Ectodermal cell (in vitro differentiated cells): ENCODE data around the gene TRPC4AP.

Source experiments
- H3K27ac ChIP-seq: 2 replicates; pipeline ENCODE4 v1.7.0; 2013; ENCODE audit warnings: mild to moderate bottlenecking, low read depth, low read length; ENCODE audit not compliant: insufficient read depth, poor library complexity, severe bottlenecking
- H3K27me3 ChIP-seq: 2 replicates; pipeline ENCODE4 v1.7.0; 2013; ENCODE audit warnings: mild to moderate bottlenecking, low read length; ENCODE audit not compliant: insufficient read depth, control insufficient read depth, poor library complexity, severe bottlenecking
- H3K36me3 ChIP-seq: one replicate; pipeline ENCODE4 v1.7.0; 2013; ENCODE audit warnings: low read length; ENCODE audit not compliant: control insufficient read depth, insufficient read depth
- H3K4me1 ChIP-seq: one replicate; pipeline ENCODE4 v1.7.0; 2013; ENCODE audit warnings: low read length; ENCODE audit not compliant: control insufficient read depth, insufficient read depth
- H3K4me3 ChIP-seq: 2 replicates; pipeline ENCODE4 v1.7.0; 2013; ENCODE audit warnings: low read depth, low read length, control low read depth; ENCODE audit not compliant: insufficient read depth
- H3K9me3 ChIP-seq: 2 replicates; pipeline ENCODE4 v1.7.0; 2013; ENCODE audit warnings: mild to moderate bottlenecking, low read length, moderate library complexity; ENCODE audit not compliant: control insufficient read depth
- whole genome bisulfite sequencing, 2 experiments: methylation state at CpG; one replicate each; pipeline ENCODE4 v1.1.7; 2013; ENCODE audit warnings: missing lambda C conversion rate in 2 of 2; 5-methylcytosine and 5-hydroxymethylcytosine counted together

Gene TRPC4AP

GRCh38 chr20:35104685-35105295 lies 12.2 kb upstream of the TRPC4AP start:
- H3K36me3 ChIP-seq, result no peaks in the 10 kb centered on the region
- WGBS, 2 experiments, result 91 to 100% methylated on average over 2 to 3 of the region's 3 CpGs
- H3K4me1 ChIP-seq, result no peaks in the 10 kb centered on the region
- no peak overlapping the region for H3K27ac ChIP-seq
- no peaks in the 10 kb centered on the region for H3K27me3 ChIP-seq
- no peak overlapping the region for H3K4me3 ChIP-seq
- no peaks in the 10 kb centered on the region for H3K9me3 ChIP-seq

DNA sequence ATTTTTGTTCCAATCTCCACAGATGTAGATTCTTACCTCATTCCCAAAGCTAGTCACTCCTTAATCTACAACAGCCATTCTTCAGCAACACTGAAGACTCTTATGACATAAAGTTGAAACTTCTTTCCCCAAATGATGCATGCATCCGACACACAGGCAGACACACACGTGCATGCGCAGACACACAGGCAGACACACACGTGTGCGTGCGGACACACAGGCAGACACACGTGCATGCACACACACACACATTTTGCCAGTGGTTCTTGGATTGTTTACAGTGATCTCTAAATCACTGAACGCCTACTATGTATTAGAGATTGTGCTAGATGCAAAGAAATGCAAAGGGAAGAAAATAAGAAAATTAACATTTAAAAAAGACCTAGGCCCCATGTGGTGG lies 9.0 kb upstream of the TRPC4AP start:
- H3K4me3 ChIP-seq, result no peak overlapping the region
- no peaks in the 10 kb centered on the region for H3K4me1 ChIP-seq
- WGBS, 2 experiments, result 92 to 93% methylated on average over 8 of the region's 8 CpGs
- no peaks in the 10 kb centered on the region for H3K9me3 ChIP-seq
- H3K27ac ChIP-seq, result no peak overlapping the region
- no peaks in the 10 kb centered on the region for H3K27me3 ChIP-seq
- no peaks in the 10 kb centered on the region for H3K36me3 ChIP-seq

DNA sequence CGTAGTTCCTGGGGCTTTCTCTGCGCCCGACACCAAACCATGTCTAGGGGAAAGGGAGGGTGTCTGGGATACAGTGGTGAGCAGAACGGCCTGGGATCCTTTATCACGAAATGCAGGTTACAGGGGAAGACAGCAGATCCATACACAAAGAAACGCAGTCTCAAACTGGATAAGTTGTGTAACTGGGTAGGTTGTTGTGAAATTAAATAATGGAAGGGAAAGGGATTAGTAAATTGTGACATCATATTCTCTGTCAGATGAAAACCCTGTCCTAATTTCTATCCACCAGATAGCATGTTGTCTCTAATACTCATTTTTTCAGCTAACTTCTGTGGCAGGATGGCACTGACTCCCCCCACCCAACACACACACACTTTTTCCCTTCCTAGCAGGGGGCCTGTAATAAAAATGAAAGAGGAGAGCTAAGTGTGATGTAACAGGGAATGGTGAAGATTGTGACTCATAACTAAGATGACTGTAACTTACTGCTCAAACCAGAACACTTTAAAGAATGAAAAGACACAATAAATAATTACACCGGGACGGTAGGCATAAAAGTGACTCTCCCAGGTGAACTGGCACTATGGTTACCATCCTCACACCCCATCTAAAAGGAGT lies 769 bp upstream of the TRPC4AP start:
- H3K4me3 ChIP-seq, result peak overlapping the region; percentile 93
- H3K36me3 ChIP-seq, result no peaks in the 10 kb centered on the region
- 85 to 86% methylated on average over 8 of the region's 8 CpGs for WGBS, 2 experiments
- peak overlapping the region; percentile 8 for H3K27ac ChIP-seq
- peaks cover 9% of the 10 kb centered on the region for H3K4me1 ChIP-seq
- H3K27me3 ChIP-seq, result no peaks in the 10 kb centered on the region
- H3K9me3 ChIP-seq, result no peaks in the 10 kb centered on the region

DNA sequence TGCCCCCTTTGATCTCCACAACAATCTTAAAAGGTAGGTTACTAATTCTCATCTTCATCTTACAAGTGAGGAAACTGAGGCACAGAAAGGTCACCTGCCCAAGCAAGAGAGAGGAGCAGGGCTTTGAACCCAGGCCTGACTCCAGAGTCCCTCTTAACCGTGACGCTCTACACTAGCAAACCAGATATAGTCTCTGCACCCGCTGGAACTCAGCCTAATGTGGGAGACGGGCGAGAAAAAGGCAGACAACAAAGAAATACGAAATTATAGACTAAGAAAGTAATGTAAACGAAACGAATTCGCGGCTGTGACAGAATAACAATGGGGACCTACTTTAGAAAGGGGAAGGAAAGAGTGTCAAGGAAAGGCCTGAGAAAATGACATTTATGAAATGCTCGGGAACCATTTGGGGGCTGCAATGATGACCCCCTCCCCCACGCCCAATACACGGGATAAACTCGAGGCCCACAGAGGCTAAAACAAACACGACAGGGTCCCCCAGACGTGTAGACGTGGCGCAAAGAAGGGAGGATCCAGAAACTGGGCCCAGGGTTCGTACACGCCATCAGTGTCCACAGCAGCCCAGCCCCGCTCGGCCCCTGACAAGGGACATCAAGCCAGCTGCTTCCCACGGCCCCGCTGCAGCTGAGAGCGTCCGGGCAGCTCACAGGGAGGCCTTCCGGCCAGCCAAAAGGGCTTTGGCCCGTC lies 637 bp downstream of the TRPC4AP start:
- Histone ChIP-seq H3K9me3 (no peaks in the 10 kb centered on the region), H3K27ac (peak overlapping the region; percentile 85), H3K4me1 (peaks cover 9% of the 10 kb centered on the region), H3K36me3 (peaks cover 3% of the 10 kb centered on the region), H3K4me3 (peak overlapping the region; percentile 93), H3K27me3 (no peaks in the 10 kb centered on the region)
- 2 to 3% methylated on average over 28 of the region's 28 CpGs for WGBS, 2 experiments

DNA sequence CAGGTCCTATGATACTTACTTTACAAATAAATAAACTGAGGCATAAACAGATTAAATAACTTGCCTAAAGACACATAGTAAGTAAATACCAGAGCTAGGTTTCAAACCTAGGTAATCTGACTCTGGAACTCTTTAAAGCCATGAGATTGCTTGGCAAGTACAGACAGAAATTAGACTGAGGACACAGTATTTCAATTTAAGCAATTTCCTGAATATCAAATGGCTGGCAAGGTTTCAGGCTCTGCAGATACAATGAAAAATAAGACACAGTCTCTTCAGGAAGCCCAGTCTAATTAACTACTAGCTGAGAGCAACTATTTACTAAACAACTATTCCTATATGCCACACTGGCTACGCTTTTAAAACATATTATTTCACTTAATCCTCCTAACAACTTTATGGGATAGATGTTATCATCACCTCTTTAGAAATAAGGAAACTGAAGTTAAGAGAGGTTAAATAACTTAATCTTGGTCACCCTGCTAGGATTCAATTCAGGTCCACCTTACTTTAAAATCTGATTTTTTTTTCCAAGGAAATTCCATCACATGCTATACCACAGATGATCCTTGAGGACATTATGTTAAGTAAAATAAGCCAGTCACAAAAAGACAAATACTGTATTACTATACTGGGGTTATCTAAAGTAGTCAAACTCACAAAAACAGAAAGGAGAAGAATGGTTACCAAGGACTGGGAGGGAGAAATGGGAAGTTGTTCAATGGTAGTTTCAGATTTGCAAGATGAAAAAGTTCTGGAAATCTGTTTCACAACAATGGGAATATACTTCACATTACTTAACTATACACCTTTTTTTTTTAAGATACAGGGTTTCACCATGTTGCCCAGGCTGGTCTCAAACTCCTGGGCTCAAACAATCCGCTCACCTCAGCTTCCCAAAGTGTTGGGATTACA lies 4.1 kb downstream of the TRPC4AP start:
- no peak overlapping the region for H3K27ac ChIP-seq
- H3K36me3 ChIP-seq, result peaks cover 3% of the 10 kb centered on the region
- H3K4me3 ChIP-seq, result no peak overlapping the region
- no peaks in the 10 kb centered on the region for H3K27me3 ChIP-seq
- H3K4me1 ChIP-seq, result peaks cover 9% of the 10 kb centered on the region
- no peaks in the 10 kb centered on the region for H3K9me3 ChIP-seq
- 95 to 100% methylated on average over 2 of the region's 2 CpGs for WGBS, 2 experiments

GRCh38 chr20:35087791-35088190 lies 4.8 kb downstream of the TRPC4AP start:
- Histone ChIP-seq H3K9me3 (no peaks in the 10 kb centered on the region), H3K27me3 (no peaks in the 10 kb centered on the region), H3K27ac (no peak overlapping the region), H3K4me3 (no peak overlapping the region), H3K36me3 (peaks cover 3% of the 10 kb centered on the region), H3K4me1 (peaks cover 6% of the 10 kb centered on the region)
- WGBS, 2 experiments, result 95 to 98% methylated on average over 3 of the region's 5 CpGs

GRCh38 chr20:35087355-35087754 lies 5.3 kb downstream of the TRPC4AP start:
- peaks cover 3% of the 10 kb centered on the region for H3K36me3 ChIP-seq
- H3K27ac ChIP-seq, result no peak overlapping the region
- H3K4me1 ChIP-seq, result peaks cover 6% of the 10 kb centered on the region
- H3K4me3 ChIP-seq, result no peak overlapping the region
- no peaks in the 10 kb centered on the region for H3K9me3 ChIP-seq
- H3K27me3 ChIP-seq, result no peaks in the 10 kb centered on the region
- 94 to 95% methylated on average over 5 of the region's 5 CpGs for WGBS, 2 experiments

DNA sequence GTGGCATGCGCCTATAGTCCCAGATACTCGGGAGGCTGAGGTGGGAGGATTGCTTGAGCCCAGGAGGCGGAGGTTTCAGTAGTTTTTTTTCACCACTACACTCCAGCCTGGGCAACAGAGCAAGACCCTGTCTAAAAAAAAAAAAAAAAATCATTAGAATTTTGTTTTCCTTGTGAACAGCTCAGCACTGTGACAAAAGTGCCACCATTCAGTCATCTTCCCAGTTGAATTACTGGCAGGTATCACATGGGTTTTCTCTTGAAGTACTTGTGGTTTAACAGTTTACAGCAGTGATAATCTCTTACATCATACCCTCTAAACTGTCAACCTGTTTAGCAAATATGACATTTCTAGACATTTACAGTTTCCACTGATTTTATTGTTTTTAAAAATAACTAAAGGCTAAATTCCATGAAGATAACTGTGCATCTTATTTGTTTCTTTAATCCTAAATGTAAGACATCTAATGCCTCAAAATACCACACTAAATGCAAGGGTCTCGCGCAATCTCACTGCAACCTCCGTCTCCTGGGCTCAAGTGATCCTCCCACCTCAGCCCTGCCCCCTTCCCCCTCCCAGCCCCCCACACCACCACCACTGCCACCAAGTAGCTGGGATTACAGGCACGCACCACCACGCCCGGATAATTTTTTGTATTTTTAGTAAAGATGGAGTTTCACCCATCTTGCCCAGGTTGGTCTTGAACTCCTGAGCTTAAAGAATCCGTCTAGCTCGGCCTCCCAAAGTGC lies 7.0 kb downstream of the TRPC4AP start:
- H3K4me1 ChIP-seq, result no peaks in the 10 kb centered on the region
- H3K36me3 ChIP-seq, result peaks cover 3% of the 10 kb centered on the region
- 91 to 95% methylated on average over 11 of the region's 11 CpGs for WGBS, 2 experiments
- H3K27ac ChIP-seq, result no peak overlapping the region
- no peaks in the 10 kb centered on the region for H3K27me3 ChIP-seq
- no peak overlapping the region for H3K4me3 ChIP-seq
- H3K9me3 ChIP-seq, result no peaks in the 10 kb centered on the region

GRCh38 chr20:35084998-35085397 lies 7.6 kb downstream of the TRPC4AP start:
- no peaks in the 10 kb centered on the region for H3K9me3 ChIP-seq
- no peaks in the 10 kb centered on the region for H3K4me1 ChIP-seq
- 92 to 96% methylated on average over 3 of the region's 3 CpGs for WGBS, 2 experiments
- H3K27ac ChIP-seq, result no peak overlapping the region
- no peak overlapping the region for H3K4me3 ChIP-seq
- H3K36me3 ChIP-seq, result peaks cover 3% of the 10 kb centered on the region
- H3K27me3 ChIP-seq, result no peaks in the 10 kb centered on the region
